ENCODE data around the gene STAMBP.
"Not testable (repeated sequence)": the region's sequence is repeated elsewhere in the genome, so short reads cannot be mapped to it uniquely, and the experiment has no call there.

The STAMBP gene

GRCh38 chr2:73836141-73836943 lies 7.6 kb downstream of the STAMBP start:
- no peak overlapping the region for H3K4me3 ChIP-seq (ENCODE audit: low read depth, low read length)

DNA sequence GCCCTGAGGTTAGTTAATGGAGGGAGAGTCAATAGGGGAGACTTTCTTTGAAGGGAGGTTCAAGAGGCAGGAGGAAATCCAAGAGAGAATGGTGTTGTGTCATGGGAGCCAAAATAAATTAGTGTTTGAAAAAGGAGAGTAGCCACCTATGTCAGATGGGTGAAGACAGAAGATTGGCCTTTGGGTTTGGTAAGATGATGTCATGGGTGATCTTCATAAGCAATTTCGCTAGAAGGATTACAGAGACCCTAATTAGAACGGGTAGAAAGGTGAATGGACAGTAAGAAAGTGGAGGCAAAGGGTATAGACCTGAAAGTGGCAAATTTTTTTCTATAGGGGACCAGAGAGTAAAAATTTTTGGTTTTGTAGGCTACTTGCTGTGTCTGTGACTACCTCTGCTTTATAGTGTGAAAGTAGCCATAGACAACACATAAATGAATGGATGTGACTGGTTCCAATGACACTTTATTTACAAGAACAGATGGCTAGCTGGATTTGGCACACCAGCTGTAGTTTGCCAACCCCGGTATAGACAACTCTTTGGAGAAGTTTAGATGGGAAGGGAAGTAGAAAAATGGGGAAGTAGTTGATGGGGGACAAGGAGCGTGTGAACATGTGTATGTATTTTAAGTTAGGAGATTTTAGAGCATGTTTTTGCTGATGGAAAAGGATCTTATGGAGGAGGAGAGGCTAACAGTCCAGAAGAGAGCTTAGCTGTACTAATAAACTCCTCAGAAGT lies 9.3 kb downstream of the STAMBP start:
- H3K4me3 ChIP-seq (ENCODE audit: low read depth, low read length): no peak overlapping the region

GRCh38 chr2:73838889-73839534 lies 10.3 kb downstream of the STAMBP start:
- no peak overlapping the region for H3K4me3 ChIP-seq (ENCODE audit: low read depth, low read length)

DNA sequence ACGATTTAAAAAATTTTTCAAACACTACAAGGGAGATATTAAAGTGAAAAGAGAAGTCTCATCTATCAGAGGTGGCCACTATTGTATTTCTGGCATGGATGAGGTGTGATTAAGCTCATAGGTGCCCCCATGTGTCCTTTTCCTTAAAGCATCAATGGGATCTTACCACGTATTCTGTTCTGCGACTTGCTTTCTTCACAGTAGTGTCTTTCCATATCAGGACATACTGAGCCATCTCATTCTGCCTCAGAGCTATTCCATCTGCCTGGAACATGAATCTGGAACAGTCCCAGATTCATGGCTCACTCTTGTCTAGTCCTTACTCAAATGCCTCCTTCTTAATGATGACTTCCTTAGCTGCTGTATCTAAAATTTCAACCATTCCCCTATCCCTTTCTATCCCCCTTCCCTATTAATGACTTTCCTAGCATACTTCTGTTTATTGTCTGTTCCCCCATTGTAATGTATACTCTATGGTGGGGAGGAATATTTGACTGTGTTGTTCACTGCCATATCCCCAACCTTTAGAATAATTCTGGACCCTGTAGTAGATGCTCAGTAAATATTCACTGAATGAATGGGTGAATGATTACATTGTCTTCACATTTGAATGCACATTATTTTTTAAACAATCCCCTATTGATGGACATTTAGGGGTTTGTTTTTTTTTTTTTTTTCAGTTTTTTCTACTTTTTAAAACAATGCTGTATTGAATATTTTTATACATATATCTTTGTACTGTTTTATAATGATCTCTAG lies 11.1 kb downstream of the STAMBP start:
- H3K4me3 ChIP-seq (ENCODE audit: low read depth, low read length): no peak overlapping the region

DNA sequence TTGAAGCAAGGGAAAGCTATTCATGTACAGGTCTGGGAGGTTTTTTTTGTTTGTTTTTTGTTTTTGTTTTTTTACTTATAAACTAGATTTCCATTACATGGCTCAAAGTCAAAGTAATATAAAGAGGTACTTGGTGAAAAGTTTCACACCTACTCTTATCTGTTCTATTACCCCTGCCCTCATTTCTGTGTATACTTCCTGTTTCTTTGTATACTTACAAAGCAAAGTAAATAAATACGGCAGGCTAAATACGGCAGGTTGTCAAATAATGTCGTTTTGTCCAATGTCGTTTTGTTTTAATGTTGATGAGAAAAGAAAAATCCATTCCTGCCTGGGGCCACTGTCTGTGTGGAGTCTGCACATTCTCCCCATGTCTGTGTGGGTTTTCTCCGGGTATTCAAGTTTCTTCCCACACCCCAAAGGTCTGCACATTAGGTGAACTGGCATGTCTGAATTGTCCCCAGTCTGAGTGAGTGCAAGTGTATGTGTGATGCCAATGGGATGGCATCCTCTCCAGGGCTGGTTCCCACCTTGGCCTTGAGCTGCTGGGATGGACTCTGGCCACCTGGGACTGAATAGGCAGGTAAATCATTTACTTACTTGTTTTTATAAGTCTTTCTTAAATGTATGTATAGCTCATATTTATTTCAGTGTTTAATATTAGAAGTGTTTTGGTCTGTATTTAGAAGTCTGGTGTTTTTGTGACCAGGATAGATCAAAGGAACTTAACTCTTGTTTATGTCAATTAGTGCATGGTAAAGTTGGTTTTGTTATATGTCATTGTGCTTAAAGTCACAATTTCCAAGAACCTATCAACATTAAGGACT lies 13.4 kb downstream of the STAMBP start:
- no peak overlapping the region for H3K4me3 ChIP-seq (ENCODE audit: low read depth, low read length)

- H3K4me3 ChIP-seq (ENCODE audit: low read depth, low read length): no peak overlapping the region
These were observed 13.9 kb downstream of the STAMBP start for GRCh38 chr2:73842739-73843019.

- no peak overlapping the region for H3K4me3 ChIP-seq (ENCODE audit: low read depth, low read length)
These were observed 15.3 kb downstream of the STAMBP start for GRCh38 chr2:73844087-73844486.

- H3K4me3 ChIP-seq (ENCODE audit: low read depth, low read length): no peak overlapping the region
These were observed 21.2 kb downstream of the STAMBP start for GRCh38 chr2:73850009-73850408.

DNA sequence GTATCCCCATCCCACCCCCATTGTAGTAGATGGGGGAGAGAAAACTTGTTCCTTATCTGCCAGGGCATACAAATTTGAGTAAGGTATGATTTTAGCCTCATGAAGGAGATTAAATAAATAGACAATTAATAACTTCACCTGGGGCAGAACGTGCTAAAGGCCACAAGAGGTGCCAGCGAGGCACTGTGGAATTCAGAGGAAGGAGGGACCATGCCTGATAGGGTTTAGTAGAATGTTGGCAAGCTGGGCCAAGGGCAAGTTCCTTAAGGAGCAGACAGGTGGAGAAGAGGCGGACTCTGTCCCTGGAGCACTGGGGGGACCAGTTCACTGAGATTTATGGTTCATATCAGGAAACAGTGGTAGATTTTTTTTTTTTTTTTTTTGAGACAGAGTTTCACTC lies 22.5 kb downstream of the STAMBP start:
- H3K4me3 ChIP-seq (ENCODE audit: low read depth, low read length): no peak overlapping the region

GRCh38 chr2:73852020-73852419 lies 23.3 kb downstream of the STAMBP start:
- no peak overlapping the region for H3K4me3 ChIP-seq (ENCODE audit: low read depth, low read length)

GRCh38 chr2:73855526-73855925 lies 26.8 kb downstream of the STAMBP start:
- no peak overlapping the region for H3K4me3 ChIP-seq (ENCODE audit: low read depth, low read length)

GRCh38 chr2:73856214-73856613 lies 27.5 kb downstream of the STAMBP start:
- no peak overlapping the region for H3K4me3 ChIP-seq (ENCODE audit: low read depth, low read length)

GRCh38 chr2:73859721-73860586 lies 31.2 kb downstream of the STAMBP start:
- H3K4me3 ChIP-seq (ENCODE audit: low read depth, low read length): no peak overlapping the region

DNA sequence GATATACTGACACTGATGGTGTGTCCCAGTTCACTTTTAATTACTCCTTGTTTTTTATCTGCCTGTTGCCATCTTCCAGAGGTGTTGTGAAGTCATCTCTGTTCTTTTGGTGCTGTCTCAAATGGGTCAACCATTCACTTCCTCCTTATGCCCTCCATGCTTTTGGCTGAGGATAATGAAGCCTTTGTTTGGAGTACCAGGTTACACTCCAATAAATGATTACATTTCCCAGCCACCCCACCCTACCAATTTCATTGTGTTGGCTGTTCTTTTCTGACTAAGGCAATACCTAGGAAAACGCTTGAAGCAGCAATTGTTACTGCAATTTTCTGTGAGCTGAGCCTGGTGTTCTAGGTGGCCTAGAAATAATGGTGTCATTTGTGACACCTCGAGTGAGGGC lies 34.2 kb downstream of the STAMBP start:
- H3K4me3 ChIP-seq (ENCODE audit: low read depth, low read length): no peak overlapping the region

GRCh38 chr2:73868204-73868978 lies 39.6 kb downstream of the STAMBP start:
- H3K4me3 ChIP-seq (ENCODE audit: low read depth, low read length): no peak overlapping the region

GRCh38 chr2:73870084-73870483 lies 41.3 kb downstream of the STAMBP start:
- H3K4me3 ChIP-seq (ENCODE audit: low read depth, low read length): no peak overlapping the region

- no peak overlapping the region for H3K4me3 ChIP-seq (ENCODE audit: low read depth, low read length)
These were observed 48.5 kb downstream of the STAMBP start for GRCh38 chr2:73877071-73877802.

DNA sequence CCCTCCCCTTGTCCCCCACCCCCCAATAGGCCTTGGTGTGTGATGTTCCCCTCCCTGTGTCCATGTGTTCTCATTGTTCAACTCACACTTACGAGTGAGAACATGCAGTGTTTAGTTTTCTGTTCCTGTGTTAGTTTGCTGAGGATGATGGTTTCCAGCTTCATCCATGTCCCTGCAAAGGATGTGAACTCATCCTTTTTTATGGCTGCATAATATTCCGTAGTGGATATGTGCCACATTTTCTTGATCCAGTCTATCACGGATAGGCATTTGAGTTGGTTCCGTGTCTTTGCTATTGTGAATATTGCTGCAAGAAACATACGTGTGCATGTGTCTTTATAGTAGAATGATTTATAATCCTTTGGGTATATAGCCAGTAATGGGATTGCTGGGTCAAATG lies 49.2 kb downstream of the STAMBP start:
- H3K4me3 ChIP-seq (ENCODE audit: low read depth, low read length): not testable (repeated sequence)

Measured in iPS-11a (cell line).